Endothelial cell of umbilical vein (primary cell): Measurements from ENCODE around the gene ARL8B. TPM values are rescaled to one million over a fixed set of nuclear protein-coding genes. Genes with fewer than 3 reads are reported as not detected.

ENCODE experiments used
- BruUV-seq: library from RNA; stranded (reverse); fragments of 400-500 nt; replicated peaks from 2 replicates; lab custom pipeline; 2021; lab: Mats Ljungman, UMichigan
- CTCF ChIA-PET: fragments of 300-600, 350-600 bp; sonication (Branson Sonifier 250); formaldehyde crosslinking; loops from one replicate; lab custom pipeline; 2021; ENCODE audit warnings: antibody characterized with exemption, inconsistent platforms; lab: Charles Lee
- POLR2A ChIA-PET: fragments of 300-600, 350-600 bp; sonication (Branson Sonifier 250); formaldehyde crosslinking; loops from one replicate; lab custom pipeline; 2021; ENCODE audit warnings: antibody characterized with exemption, inconsistent platforms; lab: Charles Lee
- DNase-seq: peaks from one replicate; pipeline ENCODE4 v3.0.0-alpha.2; 2011; ENCODE audit warnings: low read depth, low spot score
- FAIRE-seq: peaks from 2 replicates; lab custom pipeline; 2011; peaks lifted over from hg19 to GRCh38; lab: Jason Lieb, UNC
- H2AFZ ChIP-seq: 2 replicates; pipeline ENCODE4 v1.6.0; 2012; ENCODE audit warnings: low read depth, low read length, control low read depth, inconsistent platforms
- H3K27ac ChIP-seq: 2 replicates; pipeline ENCODE4 v1.5.1; 2011; ENCODE audit warnings: low read depth, mild to moderate bottlenecking, control low read depth, low read length, moderate library complexity; ENCODE audit not compliant: insufficient read depth
- H3K27me3 ChIP-seq, 2 experiments: 2 replicates each; pipeline versions ENCODE4 v1.6.0 to v1.6.1; 2011; ENCODE audit warnings: low read length in 2 of 2, mixed read lengths in 1 of 2; ENCODE audit not compliant: control insufficient read depth in 2 of 2, insufficient read depth in 2 of 2
- H3K36me3 ChIP-seq, 2 experiments: 2 replicates in 1 of 2; 3 replicates in 1 of 2; pipeline ENCODE4 v1.5.1; 2011; ENCODE audit warnings: low read length in 2 of 2, mild to moderate bottlenecking in 1 of 2, moderate library complexity in 1 of 2; ENCODE audit not compliant: control insufficient read depth in 2 of 2, insufficient read depth in 2 of 2; ENCODE audit errors: extremely low read depth in 1 of 2
- H3K4me1 ChIP-seq: 3 replicates; pipeline ENCODE4 v1.5.1; 2011; ENCODE audit warnings: mild to moderate bottlenecking, low read length; ENCODE audit not compliant: control insufficient read depth, insufficient read depth; ENCODE audit errors: extremely low read depth
- H3K4me2 ChIP-seq: 2 replicates; pipeline ENCODE4 v1.6.1; 2011; ENCODE audit warnings: low read length, control low read depth, mixed read lengths; ENCODE audit not compliant: insufficient read depth
- H3K4me3 ChIP-seq, 3 experiments: fragments of 200-600 bp in 1 of 3; sonication (generic), shearing (Covaris generic) in 1 of 3; replicated peaks in 1 of 3; 2 replicates each; pipeline ENCODE4 v1.5.1; 2011 to 2016; ENCODE audit warnings: control low read depth in 3 of 3, low read length in 3 of 3, mild to moderate bottlenecking in 2 of 3, inconsistent platforms in 1 of 3, low read depth in 1 of 3, moderate library complexity in 1 of 3; ENCODE audit not compliant: insufficient read depth in 1 of 3
- H3K79me2 ChIP-seq: 2 replicates; pipeline ENCODE4 v1.6.0; 2012; ENCODE audit warnings: low read length, inconsistent platforms; ENCODE audit not compliant: control insufficient read depth, insufficient read depth
- H3K9ac ChIP-seq: replicated peaks from 2 replicates; pipeline ENCODE3; 2011; ENCODE audit warnings: low read length, control low read depth; ENCODE audit not compliant: insufficient read depth; ENCODE audit errors: extremely low read depth
- H3K9me1 ChIP-seq: replicated peaks from 3 replicates; pipeline ENCODE4 v1.6.0; 2011; ENCODE audit warnings: mild to moderate bottlenecking, low read length; ENCODE audit not compliant: control insufficient read depth, insufficient read depth; ENCODE audit errors: extremely low read depth
- H3K9me3 ChIP-seq: replicated peaks from 2 replicates; pipeline ENCODE4 v1.5.1; 2012; ENCODE audit warnings: low read length, inconsistent platforms; ENCODE audit not compliant: control insufficient read depth, insufficient read depth
- H4K20me1 ChIP-seq: replicated peaks from 2 replicates; pipeline ENCODE3; 2011; ENCODE audit warnings: mild to moderate bottlenecking, low read length; ENCODE audit not compliant: control insufficient read depth, insufficient read depth; ENCODE audit errors: extremely low read depth
- EZH2 ChIP-seq: IDR thresholded peaks from 2 replicates; pipeline ENCODE4 v1.6.1; 2012; ENCODE audit warnings: borderline replicate concordance, low read depth, mild to moderate bottlenecking, moderate library complexity, low read length, inconsistent platforms; ENCODE audit not compliant: severe bottlenecking
- JUN ChIP-seq: IDR thresholded peaks from 2 replicates; pipeline ENCODE4 v1.6.1; 2011; ENCODE audit warnings: borderline replicate concordance, low read depth; ENCODE audit not compliant: insufficient read length, insufficient read depth
- POLR2A ChIP-seq: IDR thresholded peaks from 2 replicates; pipeline ENCODE4 v1.6.1; 2012; ENCODE audit warnings: low read depth, mild to moderate bottlenecking, control low read depth, low read length
- POLR2AphosphoS5 ChIP-seq: IDR thresholded peaks from 2 replicates; pipeline ENCODE4 v1.6.1; 2012; ENCODE audit warnings: low read depth, mild to moderate bottlenecking, control low read depth, low read length, moderate library complexity; ENCODE audit not compliant: insufficient read depth
- dilution Hi-C: fragments of 300-500 bp; cut with MboI; formaldehyde crosslinking; loops from one replicate; pipeline ENCODE4 v1.15.0; 2019; ENCODE audit warnings: low sequenced_read_pairs; ENCODE audit not compliant: extremely low pct_ligation_motif_present
- intact Hi-C: fragments of 100-400 bp; cut with micrococcal nuclease; formaldehyde crosslinking; loops from one replicate; pipeline ENCODE4 v1.10.0; 2022
- polyA plus RNA-seq, 4 experiments: library from polyadenylated mRNA; depleted of rRNA in 3 of 4; stranded (reverse) in 3 of 4; unstranded in 1 of 4; fragments of >200 nt; gene quantifications; 2 replicates each; pipeline versions ENCODE4 v1.2.1 to v1.2.3, GENCODE V29; 2011 to 2012; ENCODE audit warnings: missing spikeins in 1 of 4
- total RNA-seq: library from RNA; stranded (reverse); gene quantifications from 2 replicates; pipeline ENCODE4 v1.2.3, GENCODE V29; 2021
- TF ChIP-seq, protein P1 (sequence below), 2 donors: IDR thresholded peaks; 1 replicate in 1 of 2; 2 replicates in 1 of 2; pipeline ENCODE4 v1.5.1; 2011; ENCODE audit warnings: low read length in 2 of 2, mild to moderate bottlenecking in 2 of 2, moderate library complexity in 2 of 2, control low read depth in 1 of 2, inconsistent platforms in 1 of 2, low read depth in 1 of 2; ENCODE audit not compliant: insufficient read depth in 1 of 2; ENCODE audit errors: extremely low read depth in 1 of 2

Gene ARL8B
- total and polyA plus RNA-seq, 2 donors (not counting 3 experiments of a cell fraction or from before 2014, with no cell fraction given) = 32.1 to 58.2 TPM

GRCh38 chr3:5095886-5096285 is 26.2 kb upstream of the ARL8B start:
- Histone ChIP-seq H3K9me1 (no peaks in the 10 kb centered on the region), H3K4me1 (no peaks in the 10 kb centered on the region), H3K9ac (no peak overlapping the region), H4K20me1 (no peaks in the 10 kb centered on the region), H2AFZ (peak overlapping the region; percentile 68), H3K79me2 (no peaks in the 10 kb centered on the region), H3K36me3 (no peaks in the 10 kb centered on the region), H3K27ac (no peak overlapping the region), H3K4me2 (no peak overlapping the region), H3K27me3 (no peaks in the 10 kb centered on the region), H3K9me3 (no peaks in the 10 kb centered on the region), H3K4me3 (no peak overlapping the region)
- dilution Hi-C loops = no loop called here
- FAIRE-seq (no peak), DNase-seq (no peak)
- POLR2A ChIA-PET = no interaction called here
- peak; percentile 39 for TF ChIP-seq EZH2
- TF ChIP-seq POLR2AphosphoS5 = no peak
- TF ChIP-seq JUN = no peak
- TF ChIP-seq, protein P1, sequence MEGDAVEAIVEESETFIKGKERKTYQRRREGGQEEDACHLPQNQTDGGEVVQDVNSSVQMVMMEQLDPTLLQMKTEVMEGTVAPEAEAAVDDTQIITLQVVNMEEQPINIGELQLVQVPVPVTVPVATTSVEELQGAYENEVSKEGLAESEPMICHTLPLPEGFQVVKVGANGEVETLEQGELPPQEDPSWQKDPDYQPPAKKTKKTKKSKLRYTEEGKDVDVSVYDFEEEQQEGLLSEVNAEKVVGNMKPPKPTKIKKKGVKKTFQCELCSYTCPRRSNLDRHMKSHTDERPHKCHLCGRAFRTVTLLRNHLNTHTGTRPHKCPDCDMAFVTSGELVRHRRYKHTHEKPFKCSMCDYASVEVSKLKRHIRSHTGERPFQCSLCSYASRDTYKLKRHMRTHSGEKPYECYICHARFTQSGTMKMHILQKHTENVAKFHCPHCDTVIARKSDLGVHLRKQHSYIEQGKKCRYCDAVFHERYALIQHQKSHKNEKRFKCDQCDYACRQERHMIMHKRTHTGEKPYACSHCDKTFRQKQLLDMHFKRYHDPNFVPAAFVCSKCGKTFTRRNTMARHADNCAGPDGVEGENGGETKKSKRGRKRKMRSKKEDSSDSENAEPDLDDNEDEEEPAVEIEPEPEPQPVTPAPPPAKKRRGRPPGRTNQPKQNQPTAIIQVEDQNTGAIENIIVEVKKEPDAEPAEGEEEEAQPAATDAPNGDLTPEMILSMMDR (IDR thresholded peaks at IDR 0.05; ENCODE audit: extremely low read depth in 1 of 2, insufficient read depth in 1 of 2, low read depth in 1 of 2, low read length in 2 of 2) = peak in 1 of 2 donors; percentile 21
- no peak for TF ChIP-seq POLR2A
- intact Hi-C loops = no loop called here
- CTCF ChIA-PET = interaction anchor here (0.9 to 1.0 kb wide), 2 partner anchors 15 to 384 kb away, joined by 3 read pairs; no protein-coding TSS in a partner anchor
- no TSS peak for BruUV-seq
